CD14-positive monocyte (primary cell): ENCODE results near the gene SPINT1. TPM values are rescaled to one million over a fixed set of nuclear protein-coding genes. Genes with fewer than 3 reads are reported as not detected.

Experiments used
- DNase-seq, 3 donors: peaks; one replicate each; pipeline ENCODE4 v3.0.0-alpha.2; 2011 to 2022
- H2AFZ ChIP-seq: 2 replicates; pipeline ENCODE4 v1.6.0; 2012; ENCODE audit warnings: mild to moderate bottlenecking, low read depth, low read length, inconsistent platforms; ENCODE audit not compliant: insufficient read depth, poor library complexity, severe bottlenecking
- H3K27ac ChIP-seq, 2 donors: 1 replicate in 1 of 2; 2 replicates in 1 of 2; pipeline ENCODE4 v1.5.1; 2012 to 2013; ENCODE audit warnings: low read length in 2 of 2, control low read depth in 1 of 2, inconsistent platforms in 1 of 2, low read depth in 1 of 2, mild to moderate bottlenecking in 1 of 2
- H3K27me3 ChIP-seq, 2 donors: one replicate each; pipeline versions ENCODE4 v1.6.0 to v1.6.1; 2011 to 2013; ENCODE audit warnings: low read length in 2 of 2; ENCODE audit not compliant: control insufficient read depth in 2 of 2, insufficient read depth in 2 of 2
- H3K36me3 ChIP-seq, 2 donors: replicated peaks in 1 of 2; 1 replicate in 1 of 2; 2 replicates in 1 of 2; pipeline versions ENCODE4 v1.5.1 to v1.6.1; 2012 to 2013; ENCODE audit warnings: low read length in 2 of 2, control low read depth in 1 of 2, inconsistent platforms in 1 of 2, mild to moderate bottlenecking in 1 of 2; ENCODE audit not compliant: insufficient read depth in 2 of 2, control insufficient read depth in 1 of 2
- H3K4me1 ChIP-seq, 2 donors: 1 replicate in 1 of 2; 2 replicates in 1 of 2; pipeline versions ENCODE4 v1.5.1 to v1.6.1; 2012 to 2013; ENCODE audit warnings: low read length in 2 of 2, control low read depth in 1 of 2, inconsistent platforms in 1 of 2, mild to moderate bottlenecking in 1 of 2, moderate library complexity in 1 of 2; ENCODE audit not compliant: insufficient read depth in 2 of 2, control insufficient read depth in 1 of 2
- H3K4me2 ChIP-seq: replicated peaks from 2 replicates; pipeline ENCODE3; 2012; ENCODE audit warnings: low read length, moderate library complexity, mild to moderate bottlenecking; ENCODE audit not compliant: poor library complexity, severe bottlenecking; ENCODE audit errors: extremely low read depth
- H3K4me3 ChIP-seq, 3 experiments: fragments of 200-600 bp in 1 of 3; sonication (generic) in 1 of 3; replicated peaks in 1 of 3; 1 replicate in 2 of 3; 2 replicates in 1 of 3; pipeline ENCODE4 v1.5.1; 2011 to 2013; ENCODE audit warnings: low read length in 3 of 3, mild to moderate bottlenecking in 3 of 3, control low read depth in 2 of 3, low read depth in 2 of 3, inconsistent platforms in 1 of 3, moderate library complexity in 1 of 3
- H3K79me2 ChIP-seq: 2 replicates; pipeline ENCODE4 v1.6.0; 2012; ENCODE audit warnings: mild to moderate bottlenecking, control low read depth, inconsistent platforms, low read length, moderate library complexity; ENCODE audit not compliant: insufficient read depth
- H3K9ac ChIP-seq: 2 replicates; pipeline ENCODE4 v1.6.0; 2017; ENCODE audit warnings: low read length, mild to moderate bottlenecking; ENCODE audit not compliant: insufficient read depth, poor library complexity, severe bottlenecking
- H3K9me3 ChIP-seq, 2 donors: replicated peaks in 1 of 2; 1 replicate in 1 of 2; 2 replicates in 1 of 2; pipeline versions ENCODE4 v1.5.1 to v1.6.1; 2012 to 2013; ENCODE audit warnings: low read length in 2 of 2, control low read depth in 1 of 2; ENCODE audit not compliant: control insufficient read depth in 1 of 2, insufficient read depth in 1 of 2
- H4K20me1 ChIP-seq: 2 replicates; pipeline ENCODE4 v1.6.0; 2012; ENCODE audit warnings: mild to moderate bottlenecking, low read length, control low read depth, moderate library complexity; ENCODE audit not compliant: insufficient read depth
- H3K27ac Mint-ChIP-seq, 7 donors: one replicate each; pipeline ENCODE4 v1.8.0; 2020; ENCODE audit warnings: mild to moderate bottlenecking in 7 of 7, mixed read lengths in 7 of 7, moderate library complexity in 6 of 7, inconsistent platforms in 2 of 7
- H3K27me3 Mint-ChIP-seq, 3 donors: one replicate each; pipeline ENCODE4 v1.8.0; 2021 to 2022; ENCODE audit warnings: low read depth in 3 of 3, mild to moderate bottlenecking in 3 of 3, mixed read lengths in 3 of 3, moderate library complexity in 3 of 3, inconsistent platforms in 1 of 3
- H3K36me3 Mint-ChIP-seq, 2 donors: one replicate each; pipeline ENCODE4 v1.8.0; 2020; ENCODE audit warnings: mixed read lengths in 2 of 2, inconsistent platforms in 1 of 2, mild to moderate bottlenecking in 1 of 2
- H3K4me1 Mint-ChIP-seq: one replicate; pipeline ENCODE4 v1.8.0; 2020; ENCODE audit warnings: mild to moderate bottlenecking, mixed read lengths
- H3K4me3 Mint-ChIP-seq, 2 donors: one replicate each; pipeline ENCODE4 v1.8.0; 2020; ENCODE audit warnings: mild to moderate bottlenecking in 2 of 2, mixed read lengths in 2 of 2, moderate library complexity in 1 of 2
- H3K9me3 Mint-ChIP-seq, 7 donors: one replicate each; pipeline ENCODE4 v1.8.0; 2020 to 2022; ENCODE audit warnings: mixed read lengths in 7 of 7, mild to moderate bottlenecking in 6 of 7, moderate library complexity in 6 of 7, inconsistent platforms in 2 of 7
- CTCF ChIP-seq: fragments of 200-600 bp; IDR thresholded peaks from one replicate; pipeline ENCODE4 v1.8.0; 2022; ENCODE audit warnings: antibody characterized with exemption, mild to moderate bottlenecking
- WGBS: methylation state at CpG from one replicate; pipeline ENCODE4 v1.1.5; 2013; ENCODE audit warnings: missing lambda C conversion rate; ENCODE audit not compliant: insufficient coverage; 5-methylcytosine and 5-hydroxymethylcytosine counted together
- intact Hi-C, 2 donors: fragments of 100-400 bp; cut with micrococcal nuclease; formaldehyde crosslinking; loops; one replicate each; pipeline versions ENCODE4 v1.15.0 to v1.15.1; 2023
- polyA plus RNA-seq, 3 donors: library from polyadenylated mRNA; depleted of rRNA in 1 of 3; unstranded in 2 of 3; stranded (reverse) in 1 of 3; fragments of 300-500 nt in 2 of 3; fragments of >200 nt in 1 of 3; fragmentation: Illumina TruSeq in 2 of 3; gene quantifications; 1 replicate in 2 of 3; 2 replicates in 1 of 3; pipeline ENCODE4 v1.2.3, GENCODE V29; 2012 to 2021

The SPINT1 gene
- polyA plus RNA-seq, 3 donors, result 17.1 to 46.5 (median 21.5) TPM

- Histone ChIP-seq H3K79me2 (peaks cover 45% of the 10 kb centered on the region), H4K20me1 (peaks cover 19% of the 10 kb centered on the region), H2AFZ (peak within 1 kb of the TSS; percentile 95), H3K4me3 (peak within 1 kb of the TSS; percentile 87 to 98 (median 89)), H3K4me1 (peaks cover 24 to 35% of the 10 kb centered on the region in 2 donors), H3K9me3 (no peaks in the 10 kb centered on the region), H3K36me3 (peaks cover 22 to 36% of the 10 kb centered on the region in 2 donors), H3K9ac (peak within 1 kb of the TSS; percentile 98), H3K4me2 (peak within 1 kb of the TSS; percentile 93), H3K27me3 (no peaks in the 10 kb centered on the region), H3K27ac (peak within 1 kb of the TSS; percentile 91 to 97)
- 2% methylated on average over 50 of the region's 55 CpGs for WGBS
- H3K4me3 Mint-ChIP-seq, result peak within 1 kb of the TSS; percentile 97 to 98
- H3K27me3 Mint-ChIP-seq, result peaks cover 1 to 14% (median 7%) of the 10 kb centered on the region in 3 donors
- peaks cover 0 to 2% (median 0%) of the 10 kb centered on the region in 7 donors for H3K9me3 Mint-ChIP-seq
- TF ChIP-seq CTCF, result peak; percentile 91
- H3K36me3 Mint-ChIP-seq, result peaks cover 26 to 32% of the 10 kb centered on the region in 2 donors
- DNase-seq, result peak; percentile 97 to 98 (median 97)
- H3K4me1 Mint-ChIP-seq, result peaks cover 31% of the 10 kb centered on the region
- peak within 1 kb of the TSS; percentile 98 to 100 (median 99) for H3K27ac Mint-ChIP-seq
- intact Hi-C loops, result loop anchor here (2.0 to 10.0 kb wide), 3 partner anchors 35 to 199 kb away; partner anchors contain the start of genes DNAJC17 (in 1 of the 2), RAD51 (in 1 of the 2) and ZFYVE19 (in 1 of the 2)
Observed at GRCh38 chr15:40893733-40894680, 50.2 kb downstream of the SPINT1 start, which contains the start of gene VPS18. TSS of gene VPS18 (plus strand) at chr15:40894450. CDS start at chr15:40894769, 319 bp downstream.
